Measurements from ENCODE around the gene CNTNAP2. TPM values are rescaled to one million over a fixed set of nuclear protein-coding genes. Genes with fewer than 3 reads are reported as not detected.

Gene CNTNAP2
- total and polyA plus RNA-seq, 2 of the 13 experiments (the other 11 are each of a cell fraction or from before 2014, with no cell fraction given) = 0.40 to 0.42 TPM

DNA sequence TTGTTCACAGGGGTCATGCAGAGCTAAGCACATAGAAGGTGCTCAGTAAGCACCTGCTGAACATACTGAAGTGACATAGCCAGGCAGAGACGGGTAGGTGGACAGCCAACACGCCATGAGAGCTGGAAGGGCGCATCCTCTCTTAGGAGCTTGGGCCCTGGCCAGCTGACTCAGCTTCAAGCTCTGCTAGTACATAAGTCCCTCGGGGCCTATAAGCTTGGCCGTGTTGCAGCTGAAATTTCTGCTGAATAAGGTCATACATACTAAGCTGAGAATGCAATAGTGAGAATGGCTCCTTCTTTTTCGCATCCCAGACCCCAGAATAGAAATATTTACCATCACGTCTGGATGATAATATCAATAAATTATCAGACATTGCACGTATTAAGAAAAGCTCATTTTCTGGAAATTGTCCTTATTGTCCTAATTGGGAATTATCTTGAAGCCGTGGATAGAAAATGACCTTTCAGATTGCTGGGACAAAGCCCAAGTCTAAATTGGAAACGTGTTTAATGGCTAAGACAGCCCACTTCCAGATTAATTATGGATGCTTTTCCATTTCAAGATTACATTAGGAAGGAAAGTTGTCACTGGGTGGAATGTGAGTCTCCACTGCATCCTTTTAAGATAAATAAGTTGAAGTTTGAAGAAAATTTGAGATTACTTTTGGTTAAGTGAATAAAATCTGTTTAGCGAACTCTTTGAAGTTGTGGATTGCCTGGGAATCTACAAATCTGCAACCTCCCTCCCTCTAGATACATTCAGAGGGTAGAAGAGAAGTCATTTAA is 2186.9 kb downstream of the CNTNAP2 start (continued):
- TF ChIP-seq, protein P1, sequence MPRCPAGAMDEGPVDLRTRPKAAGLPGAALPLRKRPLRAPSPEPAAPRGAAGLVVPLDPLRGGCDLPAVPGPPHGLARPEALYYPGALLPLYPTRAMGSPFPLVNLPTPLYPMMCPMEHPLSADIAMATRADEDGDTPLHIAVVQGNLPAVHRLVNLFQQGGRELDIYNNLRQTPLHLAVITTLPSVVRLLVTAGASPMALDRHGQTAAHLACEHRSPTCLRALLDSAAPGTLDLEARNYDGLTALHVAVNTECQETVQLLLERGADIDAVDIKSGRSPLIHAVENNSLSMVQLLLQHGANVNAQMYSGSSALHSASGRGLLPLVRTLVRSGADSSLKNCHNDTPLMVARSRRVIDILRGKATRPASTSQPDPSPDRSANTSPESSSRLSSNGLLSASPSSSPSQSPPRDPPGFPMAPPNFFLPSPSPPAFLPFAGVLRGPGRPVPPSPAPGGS (CRISPR knock-in tag; IDR thresholded peaks at IDR 0.05) = no peak
- TF ChIP-seq AKAP8 (CRISPR knock-in tag; IDR thresholded peaks at IDR 0.05) = no peak

GRCh38 chr7:148304083-148304335 is 2187.4 kb downstream of the CNTNAP2 start:
- POLR2A ChIA-PET = no interaction called here
- Histone ChIP-seq H3K4me1 (ENCODE audit: insufficient read depth, low read length) (peaks cover 12% of the 10 kb centered on the region), H2AFZ (ENCODE audit: low read length) (no peak overlapping the region), H3K9me3 (ENCODE audit: low read length) (no peaks in the 10 kb centered on the region), H3K9ac (ENCODE audit: insufficient read depth, low read depth, low read length) (no peak overlapping the region), H3K27ac (ENCODE audit: extremely low read length, insufficient read depth, low read length) (no peak overlapping the region), H3K4me2 (ENCODE audit: low read depth, low read length) (no peak overlapping the region), H4K20me1 (ENCODE audit: insufficient read depth, low read length) (no peaks in the 10 kb centered on the region), H3K4me3 (replicated peaks in 1 of 3; ENCODE audit: insufficient read depth in 1 of 3, low read depth in 2 of 3, low read length in 3 of 3) (no peak overlapping the region), H3K27me3 (ENCODE audit: control insufficient read depth in 1 of 2, insufficient read depth in 2 of 2, low read length in 2 of 2) (peaks cover 0 to 6% of the 10 kb centered on the region in 2 experiments; a peak in 2 of 5 replicates), H3K79me2 (ENCODE audit: insufficient read depth, low read length) (no peaks in the 10 kb centered on the region), H3K36me3 (replicated peaks in 1 of 2; ENCODE audit: control insufficient read depth in 1 of 2, insufficient read depth in 2 of 2, low read length in 2 of 2) (no peaks in the 10 kb centered on the region)
- ATAC-seq = no peak
- CTCF ChIA-PET (ENCODE audit: low intra/inter-chr PET ratio, low total read pairs) = no interaction called here
- no peak for TF ChIP-seq STAG1 (CRISPR knock-in tag; IDR thresholded peaks at IDR 0.05)
- TF ChIP-seq ZNF205 (CRISPR knock-in tag; IDR thresholded peaks at IDR 0.05) = no peak
- TF ChIP-seq JUN (CRISPR knock-in tag; IDR thresholded peaks at IDR 0.05) = no peak
- TF ChIP-seq ZNF878 (CRISPR knock-in tag; IDR thresholded peaks at IDR 0.05) = no peak
- no peak for TF ChIP-seq ZNF788 (CRISPR knock-in tag; IDR thresholded peaks at IDR 0.05; ENCODE audit: borderline replicate concordance)
- no peak for TF ChIP-seq RNF2 (conservative IDR thresholded peaks at IDR 0.05; ENCODE audit: low read depth)
- no peak for TF ChIP-seq HOXA9 (CRISPR knock-in tag; IDR thresholded peaks at IDR 0.05; ENCODE audit: borderline replicate concordance)
- no peak for TF ChIP-seq ZNF75D (CRISPR knock-in tag; IDR thresholded peaks at IDR 0.05; ENCODE audit: borderline replicate concordance)
- no peak for TF ChIP-seq ZNF770 (CRISPR knock-in tag; IDR thresholded peaks at IDR 0.05)
- TF ChIP-seq ZNF850 (CRISPR knock-in tag; conservative IDR thresholded peaks at IDR 0.05) = no peak
- no peak for TF ChIP-seq ARID4A (CRISPR knock-in tag; IDR thresholded peaks at IDR 0.05; ENCODE audit: borderline replicate concordance)
- TF ChIP-seq SMC3 (IDR thresholded peaks at IDR 0.05; ENCODE audit: low read length) = no peak
- no peak for TF ChIP-seq JARID2 (CRISPR knock-in tag; IDR thresholded peaks at IDR 0.05; ENCODE audit: insufficient replicate concordance)
- FAIRE-seq = no peak
- in situ Hi-C loops (cut with HindIII; ENCODE audit: extremely low pct_ligation_motif_present, low pct_unique_long_range_greater_than_20kb) = no loop called here
- intact Hi-C loops (cut with micrococcal nuclease; ENCODE audit: unreplicated experiment) = no loop called here
- 31% methylated on average over 2 of the region's 2 CpGs for WGBS (ENCODE audit: low lambda C conversion rate)
- BruUV-seq (replicated peaks) = no TSS peak
- no peak for DNase-seq (ENCODE audit: low spot score)
